ENCODE data around the gene ANXA4.

DNA sequence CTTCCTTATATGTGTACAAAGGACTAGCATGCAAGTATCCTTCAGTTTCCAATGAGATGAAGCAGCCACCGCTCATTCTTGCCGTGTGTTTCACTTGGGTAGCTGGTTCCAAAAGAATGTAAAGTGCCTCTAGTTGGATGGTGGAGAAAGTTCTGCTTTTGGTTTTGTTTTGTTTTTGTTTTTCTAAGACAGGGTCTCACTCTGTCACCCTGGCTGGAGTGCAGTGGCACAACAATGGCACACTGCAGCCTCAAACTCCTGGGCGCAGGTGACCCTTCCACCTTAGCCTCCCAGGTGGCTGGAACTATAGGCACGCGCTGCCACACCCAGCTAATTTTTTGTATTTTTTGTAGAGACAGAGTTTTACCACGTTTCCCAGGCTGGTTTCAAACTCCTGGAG lies 8.3 kb downstream of the ANXA4 start:
- TF ChIP-seq, protein P1, sequence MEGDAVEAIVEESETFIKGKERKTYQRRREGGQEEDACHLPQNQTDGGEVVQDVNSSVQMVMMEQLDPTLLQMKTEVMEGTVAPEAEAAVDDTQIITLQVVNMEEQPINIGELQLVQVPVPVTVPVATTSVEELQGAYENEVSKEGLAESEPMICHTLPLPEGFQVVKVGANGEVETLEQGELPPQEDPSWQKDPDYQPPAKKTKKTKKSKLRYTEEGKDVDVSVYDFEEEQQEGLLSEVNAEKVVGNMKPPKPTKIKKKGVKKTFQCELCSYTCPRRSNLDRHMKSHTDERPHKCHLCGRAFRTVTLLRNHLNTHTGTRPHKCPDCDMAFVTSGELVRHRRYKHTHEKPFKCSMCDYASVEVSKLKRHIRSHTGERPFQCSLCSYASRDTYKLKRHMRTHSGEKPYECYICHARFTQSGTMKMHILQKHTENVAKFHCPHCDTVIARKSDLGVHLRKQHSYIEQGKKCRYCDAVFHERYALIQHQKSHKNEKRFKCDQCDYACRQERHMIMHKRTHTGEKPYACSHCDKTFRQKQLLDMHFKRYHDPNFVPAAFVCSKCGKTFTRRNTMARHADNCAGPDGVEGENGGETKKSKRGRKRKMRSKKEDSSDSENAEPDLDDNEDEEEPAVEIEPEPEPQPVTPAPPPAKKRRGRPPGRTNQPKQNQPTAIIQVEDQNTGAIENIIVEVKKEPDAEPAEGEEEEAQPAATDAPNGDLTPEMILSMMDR (IDR thresholded peaks at IDR 0.05) = no peak
- TF ChIP-seq POLR2A (IDR thresholded peaks at IDR 0.05) = peak in 1 of 2 donors; percentile 10

All from thyroid gland (tissue), 4 donors.